Measurements from ENCODE around the gene FRYL. TPM values are rescaled to one million over a fixed set of nuclear protein-coding genes. Genes with fewer than 3 reads are reported as not detected.
"Not testable (repeated sequence)": the region's sequence is repeated elsewhere in the genome, so short reads cannot be mapped to it uniquely, and the experiment has no call there.

The FRYL gene
- total RNA-seq, 3 donors from 2014 or later: 70.9 to 112 (median 86.2) TPM

DNA sequence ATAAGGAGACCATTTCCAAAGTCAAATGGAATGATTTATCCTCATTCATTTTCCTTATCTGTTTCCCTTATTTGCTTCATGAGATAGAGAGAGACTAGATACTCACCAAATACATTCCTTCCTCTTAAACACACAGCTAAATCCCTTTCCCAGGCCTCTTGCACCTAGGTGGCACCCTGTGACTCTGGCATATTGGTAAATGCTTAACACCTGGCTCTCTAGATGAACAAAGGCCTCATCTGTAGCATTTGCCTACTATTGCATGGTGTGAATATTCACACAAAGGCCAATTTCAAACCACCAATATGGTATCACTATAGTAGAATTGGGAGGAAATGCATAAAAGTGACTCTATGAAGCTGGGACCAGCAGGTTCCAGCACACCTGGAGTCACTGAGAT, 319.1 kb downstream of the FRYL start:
- Histone ChIP-seq H3K27ac (no peak overlapping the region), H3K36me3 (no peaks in the 10 kb centered on the region), H3K4me3 (no peak overlapping the region), H3K9me3 (peaks cover 0 to 14% of the 10 kb centered on the region in 2 donors), H3K27me3 (no peaks in the 10 kb centered on the region), H3K4me1 (no peaks in the 10 kb centered on the region)
- TF ChIP-seq, protein P1, sequence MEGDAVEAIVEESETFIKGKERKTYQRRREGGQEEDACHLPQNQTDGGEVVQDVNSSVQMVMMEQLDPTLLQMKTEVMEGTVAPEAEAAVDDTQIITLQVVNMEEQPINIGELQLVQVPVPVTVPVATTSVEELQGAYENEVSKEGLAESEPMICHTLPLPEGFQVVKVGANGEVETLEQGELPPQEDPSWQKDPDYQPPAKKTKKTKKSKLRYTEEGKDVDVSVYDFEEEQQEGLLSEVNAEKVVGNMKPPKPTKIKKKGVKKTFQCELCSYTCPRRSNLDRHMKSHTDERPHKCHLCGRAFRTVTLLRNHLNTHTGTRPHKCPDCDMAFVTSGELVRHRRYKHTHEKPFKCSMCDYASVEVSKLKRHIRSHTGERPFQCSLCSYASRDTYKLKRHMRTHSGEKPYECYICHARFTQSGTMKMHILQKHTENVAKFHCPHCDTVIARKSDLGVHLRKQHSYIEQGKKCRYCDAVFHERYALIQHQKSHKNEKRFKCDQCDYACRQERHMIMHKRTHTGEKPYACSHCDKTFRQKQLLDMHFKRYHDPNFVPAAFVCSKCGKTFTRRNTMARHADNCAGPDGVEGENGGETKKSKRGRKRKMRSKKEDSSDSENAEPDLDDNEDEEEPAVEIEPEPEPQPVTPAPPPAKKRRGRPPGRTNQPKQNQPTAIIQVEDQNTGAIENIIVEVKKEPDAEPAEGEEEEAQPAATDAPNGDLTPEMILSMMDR (IDR thresholded peaks at IDR 0.05): no peak
- TF ChIP-seq POLR2A (IDR thresholded peaks at IDR 0.05): no peak
- no peak for TF ChIP-seq POLR2AphosphoS5 (IDR thresholded peaks at IDR 0.05)
- intact Hi-C loops (cut with DNase I; ENCODE audit: low total_unique reads): no loop called here
- DNase-seq (ENCODE audit: low spot score in 2 of 2): no peak

DNA sequence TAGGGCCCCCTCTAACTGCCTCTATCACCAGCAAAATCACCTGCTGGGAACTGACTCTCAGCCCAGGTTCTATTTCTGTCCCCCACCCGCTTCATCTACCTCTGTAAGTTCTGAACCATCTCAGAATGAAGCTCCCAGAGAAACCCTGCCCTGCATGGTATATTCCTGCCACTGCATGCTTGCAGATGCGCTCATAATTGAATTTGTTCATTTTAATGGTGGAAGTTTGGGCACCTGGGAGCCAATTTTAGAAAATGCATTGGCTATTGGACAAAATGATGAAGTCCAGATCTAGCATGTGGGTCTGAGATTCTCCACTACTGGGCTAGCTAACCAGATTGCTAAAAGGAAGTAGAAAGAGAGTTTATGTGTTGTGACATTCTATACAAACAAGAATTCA, 325.5 kb downstream of the FRYL start:
- no peak for DNase-seq (ENCODE audit: low spot score in 2 of 2)
- peaks cover 0 to 10% of the 10 kb centered on the region in 2 donors for H3K9me3 ChIP-seq
- intact Hi-C loops (cut with DNase I; ENCODE audit: low total_unique reads): no loop called here
- H3K27me3 ChIP-seq: no peaks in the 10 kb centered on the region
- H3K36me3 ChIP-seq: no peaks in the 10 kb centered on the region
- H3K4me1 ChIP-seq: no peaks in the 10 kb centered on the region
- no peak overlapping the region for H3K4me3 ChIP-seq
- TF ChIP-seq POLR2A (IDR thresholded peaks at IDR 0.05) (no peak), POLR2AphosphoS5 (IDR thresholded peaks at IDR 0.05) (no peak)
- TF ChIP-seq, protein P1 (IDR thresholded peaks at IDR 0.05): no peak
- no peak overlapping the region for H3K27ac ChIP-seq

DNA sequence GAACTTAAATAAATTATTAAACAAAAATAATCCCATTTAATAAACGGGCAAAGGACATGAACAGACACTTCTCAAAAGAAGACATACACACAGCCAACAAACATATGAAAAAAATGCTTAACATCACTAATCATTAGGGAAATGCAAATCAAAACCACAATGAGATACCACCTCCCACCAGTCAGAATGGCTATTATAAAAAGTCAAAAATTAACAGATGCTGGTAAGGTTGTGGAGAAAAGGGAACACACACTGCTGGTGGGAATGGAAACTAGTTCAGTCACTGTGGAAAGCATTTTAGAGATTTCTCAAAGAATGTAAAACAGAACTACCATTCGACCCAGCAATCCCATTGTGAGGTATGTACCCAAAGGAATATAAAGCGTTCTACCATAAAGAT, 328.4 kb downstream of the FRYL start:
- H3K9me3 ChIP-seq; DNase-seq (ENCODE audit: low spot score in 2 of 2); H3K27ac ChIP-seq; H3K36me3 ChIP-seq; H3K4me3 ChIP-seq; intact Hi-C loops (cut with DNase I; ENCODE audit: low total_unique reads); H3K4me1 ChIP-seq; H3K27me3 ChIP-seq: not testable (repeated sequence)

DNA sequence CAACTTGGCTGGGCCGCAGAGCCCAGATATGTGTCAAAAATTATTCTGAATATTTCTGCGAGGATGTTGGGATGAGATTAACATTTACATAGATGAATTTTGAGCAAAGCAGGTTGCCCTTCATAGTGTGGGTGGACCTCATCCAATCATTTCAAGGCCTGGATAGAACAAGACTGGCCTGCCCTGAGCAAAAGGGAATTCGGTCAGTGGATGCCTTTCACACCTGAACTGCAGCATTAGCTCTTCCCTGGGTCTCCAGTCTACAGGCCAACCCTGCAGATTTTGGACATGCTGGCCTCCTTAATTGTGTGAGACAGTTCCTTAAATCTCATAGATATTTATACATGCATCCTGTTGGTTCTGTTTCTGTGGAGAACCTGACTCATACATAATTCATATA, 329.3 kb downstream of the FRYL start:
- no peaks in the 10 kb centered on the region for H3K36me3 ChIP-seq
- DNase-seq (ENCODE audit: low spot score in 2 of 2): no peak
- H3K4me1 ChIP-seq: no peaks in the 10 kb centered on the region
- H3K9me3 ChIP-seq: no peaks in the 10 kb centered on the region
- no peak for TF ChIP-seq POLR2A (IDR thresholded peaks at IDR 0.05)
- H3K27ac ChIP-seq: no peak overlapping the region
- intact Hi-C loops (cut with DNase I; ENCODE audit: low total_unique reads): no loop called here
- no peak overlapping the region for H3K4me3 ChIP-seq
- no peaks in the 10 kb centered on the region for H3K27me3 ChIP-seq

DNA sequence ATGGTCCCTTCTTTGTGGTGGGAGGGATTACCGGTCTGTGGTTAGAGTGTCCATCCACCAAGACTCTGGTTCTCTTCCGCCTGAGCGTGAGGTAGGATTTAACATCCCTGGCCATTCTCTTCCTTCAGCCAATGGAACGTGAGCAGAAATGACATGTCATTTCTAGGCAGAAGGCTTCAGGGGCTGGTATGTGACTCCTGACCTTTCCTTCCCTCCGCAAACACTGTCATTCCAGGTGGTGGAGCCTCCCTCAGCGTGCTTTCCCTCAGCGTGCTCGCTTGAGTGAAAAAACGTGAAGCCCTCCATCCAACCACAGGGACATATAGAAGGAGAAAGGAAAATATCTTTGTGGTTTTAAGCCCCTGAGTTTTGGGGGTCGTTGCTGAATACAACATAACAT, 330.9 kb downstream of the FRYL start:
- H3K27me3 ChIP-seq: no peaks in the 10 kb centered on the region
- no peaks in the 10 kb centered on the region for H3K36me3 ChIP-seq
- no peak for DNase-seq (ENCODE audit: low spot score in 2 of 2)
- intact Hi-C loops (cut with DNase I; ENCODE audit: low total_unique reads): no loop called here
- H3K4me3 ChIP-seq: no peak overlapping the region
- no peak overlapping the region for H3K27ac ChIP-seq
- no peak for TF ChIP-seq POLR2A (IDR thresholded peaks at IDR 0.05)
- TF ChIP-seq, protein P1 (IDR thresholded peaks at IDR 0.05): no peak
- H3K4me1 ChIP-seq: no peaks in the 10 kb centered on the region
- no peaks in the 10 kb centered on the region for H3K9me3 ChIP-seq

Other genes starting within 250 kb of the FRYL start
- gene OCIAD1, start 50.8 kb upstream of the FRYL start, total RNA-seq: 100 to 1,000 TPM in 2 of 3 donors, 10 to 100 TPM in 1; 85.2 to 128 (median 101) TPM
- 10 to 100 TPM in 1 of 3 donors, 1 to 10 TPM in 2; 9.2 to 22.0 (median 9.9) TPM for gene OCIAD2, start 126.5 kb upstream of the FRYL start, total RNA-seq
- under 1 TPM in 1 of 3 donors, not detected in 2; 0.66 TPM for gene CWH43, start 206.0 kb upstream of the FRYL start, total RNA-seq

All from breast epithelium (tissue), 4 donors.